ENCODE data around the gene FOCAD.
A peak's percentile ranks its signal among the peaks of the same experiment; 100 is the strongest.
"Not testable (repeated sequence)": the region's sequence is repeated elsewhere in the genome, so short reads cannot be mapped to it uniquely, and the experiment has no call there.

Gene FOCAD

GRCh38 chr9:20684035-20684874, at the start of gene FOCAD:
FOCAD (plus strand) TSS chr9:20684259; CDS start chr9:20715354, 31,095 bp downstream.
- H3K4me1 Mint-ChIP-seq, result peaks cover 18% of the 10 kb centered on the region
- peak within 1 kb of the TSS; percentile 11 for H3K27ac Mint-ChIP-seq
- peak; percentile 100 for ATAC-seq
- no peaks in the 10 kb centered on the region for H3K36me3 Mint-ChIP-seq
- H3K27me3 Mint-ChIP-seq, result no peaks in the 10 kb centered on the region
- peak within 1 kb of the TSS; percentile 85 for H3K4me3 Mint-ChIP-seq
- no peaks in the 10 kb centered on the region for H3K9me3 Mint-ChIP-seq

- H3K36me3 Mint-ChIP-seq, result no peaks in the 10 kb centered on the region
- H3K27ac Mint-ChIP-seq, result no peak overlapping the region
- ATAC-seq, result no peak
- peaks cover 76% of the 10 kb centered on the region for H3K27me3 Mint-ChIP-seq
- no peak overlapping the region for H3K4me3 Mint-ChIP-seq
- no peaks in the 10 kb centered on the region for H3K9me3 Mint-ChIP-seq
- peaks cover under 1% of the 10 kb centered on the region for H3K4me1 Mint-ChIP-seq
These were observed 49.2 kb upstream of the FOCAD start for GRCh38 chr9:20634895-20635294.

GRCh38 chr9:20636888-20637440, 47.1 kb upstream of the FOCAD start:
- Mint-ChIP-seq H3K4me1 (peaks cover 11% of the 10 kb centered on the region), H3K27ac (no peak overlapping the region), H3K27me3 (peaks cover 62% of the 10 kb centered on the region), H3K9me3 (peaks cover 3% of the 10 kb centered on the region), H3K36me3 (no peaks in the 10 kb centered on the region), H3K4me3 (no peak overlapping the region)
- no peak for ATAC-seq

- Mint-ChIP-seq H3K9me3 (peaks cover 3% of the 10 kb centered on the region), H3K4me3 (no peak overlapping the region), H3K27ac (no peak overlapping the region), H3K27me3 (peaks cover 56% of the 10 kb centered on the region), H3K4me1 (peaks cover 11% of the 10 kb centered on the region), H3K36me3 (no peaks in the 10 kb centered on the region)
- peak; percentile 97 for ATAC-seq
These were observed 43.5 kb upstream of the FOCAD start for GRCh38 chr9:20640331-20641187.

GRCh38 chr9:20642045-20642444, 42.0 kb upstream of the FOCAD start:
- no peaks in the 10 kb centered on the region for H3K36me3 Mint-ChIP-seq
- peaks cover 59% of the 10 kb centered on the region for H3K27me3 Mint-ChIP-seq
- H3K4me1 Mint-ChIP-seq, result peaks cover 11% of the 10 kb centered on the region
- H3K27ac Mint-ChIP-seq, result no peak overlapping the region
- ATAC-seq, result no peak
- H3K4me3 Mint-ChIP-seq, result no peak overlapping the region
- H3K9me3 Mint-ChIP-seq, result peaks cover 3% of the 10 kb centered on the region

- H3K27ac Mint-ChIP-seq, result no peak overlapping the region
- peaks cover 55% of the 10 kb centered on the region for H3K27me3 Mint-ChIP-seq
These were observed 40.4 kb upstream of the FOCAD start for GRCh38 chr9:20643660-20644059.

GRCh38 chr9:20646656-20647055, 37.4 kb upstream of the FOCAD start:
- no peaks in the 10 kb centered on the region for H3K4me1 Mint-ChIP-seq

More at GRCh38 chr9:20643660-20644059, 40.4 kb upstream of the FOCAD start:
- H3K4me3 Mint-ChIP-seq, result no peak overlapping the region
- peaks cover 3% of the 10 kb centered on the region for H3K9me3 Mint-ChIP-seq
- no peaks in the 10 kb centered on the region for H3K36me3 Mint-ChIP-seq
- H3K4me1 Mint-ChIP-seq, result peaks cover 11% of the 10 kb centered on the region
- no peak for ATAC-seq

GRCh38 chr9:20649381-20649780, 34.7 kb upstream of the FOCAD start:
- no peak for ATAC-seq
- Mint-ChIP-seq H3K4me3 (no peak overlapping the region), H3K4me1 (no peaks in the 10 kb centered on the region), H3K27ac (no peak overlapping the region), H3K27me3 (peaks cover 48% of the 10 kb centered on the region), H3K36me3 (no peaks in the 10 kb centered on the region), H3K9me3 (no peaks in the 10 kb centered on the region)

More at GRCh38 chr9:20646656-20647055, 37.4 kb upstream of the FOCAD start:
- ATAC-seq, result no peak
- Mint-ChIP-seq H3K4me3 (no peak overlapping the region), H3K9me3 (no peaks in the 10 kb centered on the region), H3K27me3 (peaks cover 64% of the 10 kb centered on the region), H3K36me3 (no peaks in the 10 kb centered on the region), H3K27ac (no peak overlapping the region)

- ATAC-seq, result no peak
- Mint-ChIP-seq H3K27ac (no peak overlapping the region), H3K9me3 (no peaks in the 10 kb centered on the region), H3K27me3 (peaks cover 55% of the 10 kb centered on the region), H3K4me1 (no peaks in the 10 kb centered on the region), H3K36me3 (no peaks in the 10 kb centered on the region), H3K4me3 (no peak overlapping the region)
These were observed 33.7 kb upstream of the FOCAD start for GRCh38 chr9:20650313-20650712.

- H3K27me3 Mint-ChIP-seq, result peaks cover 53% of the 10 kb centered on the region
- no peaks in the 10 kb centered on the region for H3K4me1 Mint-ChIP-seq
- no peak overlapping the region for H3K4me3 Mint-ChIP-seq
- no peak for ATAC-seq
- no peaks in the 10 kb centered on the region for H3K9me3 Mint-ChIP-seq
- no peaks in the 10 kb centered on the region for H3K36me3 Mint-ChIP-seq
- no peak overlapping the region for H3K27ac Mint-ChIP-seq
These were observed 33.2 kb upstream of the FOCAD start for GRCh38 chr9:20650750-20651299.

GRCh38 chr9:20651939-20652338, 32.1 kb upstream of the FOCAD start:
- Mint-ChIP-seq H3K36me3 (no peaks in the 10 kb centered on the region), H3K4me3 (no peak overlapping the region), H3K27me3 (peaks cover 44% of the 10 kb centered on the region), H3K4me1 (no peaks in the 10 kb centered on the region), H3K9me3 (no peaks in the 10 kb centered on the region), H3K27ac (no peak overlapping the region)
- ATAC-seq, result no peak

GRCh38 chr9:20658246-20658667, 25.8 kb upstream of the FOCAD start:
- not testable (repeated sequence) for H3K9me3 Mint-ChIP-seq, H3K36me3 Mint-ChIP-seq, ATAC-seq, H3K27ac Mint-ChIP-seq, H3K4me3 Mint-ChIP-seq, H3K4me1 Mint-ChIP-seq
- peaks cover 24% of the 10 kb centered on the region for H3K27me3 Mint-ChIP-seq

GRCh38 chr9:20658677-20659473, 25.2 kb upstream of the FOCAD start:
- H3K36me3 Mint-ChIP-seq, result no peaks in the 10 kb centered on the region
- ATAC-seq, result no peak
- no peak overlapping the region for H3K27ac Mint-ChIP-seq
- no peaks in the 10 kb centered on the region for H3K9me3 Mint-ChIP-seq
- H3K4me3 Mint-ChIP-seq, result no peak overlapping the region
- H3K27me3 Mint-ChIP-seq, result peaks cover 18% of the 10 kb centered on the region
- H3K4me1 Mint-ChIP-seq, result no peaks in the 10 kb centered on the region

- no peak for ATAC-seq
- H3K27me3 Mint-ChIP-seq, result peaks cover 12% of the 10 kb centered on the region
- no peak overlapping the region for H3K4me3 Mint-ChIP-seq
- H3K9me3 Mint-ChIP-seq, result no peaks in the 10 kb centered on the region
- H3K27ac Mint-ChIP-seq, result no peak overlapping the region
- H3K36me3 Mint-ChIP-seq, result no peaks in the 10 kb centered on the region
- H3K4me1 Mint-ChIP-seq, result no peaks in the 10 kb centered on the region
These were observed 24.5 kb upstream of the FOCAD start for GRCh38 chr9:20659474-20659967.
